Muscle layer of duodenum (tissue), 2 donors: ENCODE measurements around the gene HSPB6.

Experiments
- H3K27ac ChIP-seq: one replicate; pipeline ENCODE4 v1.7.0; 2013; ENCODE audit warnings: mild to moderate bottlenecking, low read length
- H3K27me3 ChIP-seq: one replicate; pipeline ENCODE4 v1.7.0; 2013; ENCODE audit warnings: low read depth, mild to moderate bottlenecking, control low read depth, low read length
- H3K36me3 ChIP-seq, 2 donors: one replicate each; pipeline ENCODE4 v1.7.0; 2013; ENCODE audit warnings: low read length in 2 of 2, control low read depth in 1 of 2, mild to moderate bottlenecking in 1 of 2; ENCODE audit not compliant: insufficient read depth in 2 of 2, control insufficient read depth in 1 of 2
- H3K4me1 ChIP-seq, 2 donors: one replicate each; pipeline ENCODE4 v1.7.0; 2013; ENCODE audit warnings: low read length in 2 of 2, mild to moderate bottlenecking in 2 of 2, control low read depth in 1 of 2, moderate library complexity in 1 of 2; ENCODE audit not compliant: insufficient read depth in 2 of 2, control insufficient read depth in 1 of 2
- H3K4me3 ChIP-seq, 2 donors: one replicate each; pipeline ENCODE4 v1.7.0; 2013; ENCODE audit warnings: low read length in 2 of 2, low read depth in 1 of 2, mild to moderate bottlenecking in 1 of 2
- H3K9me3 ChIP-seq, 2 donors: one replicate each; pipeline ENCODE4 v1.7.0; 2013; ENCODE audit warnings: low read length in 2 of 2, control low read depth in 1 of 2, mild to moderate bottlenecking in 1 of 2; ENCODE audit not compliant: control insufficient read depth in 1 of 2
- donor health status: healthy.

Gene HSPB6

GRCh38 chr19:35715981-35716800 is 40.6 kb downstream of the HSPB6 start:
- Histone ChIP-seq H3K9me3 (no peaks in the 10 kb centered on the region), H3K27ac (peak overlapping the region; percentile 75), H3K36me3 (peaks cover 5 to 7% of the 10 kb centered on the region in 2 donors), H3K4me1 (peaks cover 12 to 26% of the 10 kb centered on the region in 2 donors), H3K4me3 (peak overlapping the region; percentile 76 to 97), H3K27me3 (no peaks in the 10 kb centered on the region)

GRCh38 chr19:35715355-35715809 is 41.4 kb downstream of the HSPB6 start:
- H3K4me3 ChIP-seq, result no peak overlapping the region
- no peak overlapping the region for H3K27ac ChIP-seq
- H3K9me3 ChIP-seq, result no peaks in the 10 kb centered on the region
- H3K27me3 ChIP-seq, result no peaks in the 10 kb centered on the region
- H3K36me3 ChIP-seq, result peaks cover 5 to 7% of the 10 kb centered on the region in 2 donors
- H3K4me1 ChIP-seq, result peaks cover 12 to 26% of the 10 kb centered on the region in 2 donors

GRCh38 chr19:35714601-35715354 is 42.1 kb downstream of the HSPB6 start:
- Histone ChIP-seq H3K4me3 (no peak overlapping the region), H3K4me1 (peaks cover 12 to 23% of the 10 kb centered on the region in 2 donors), H3K27me3 (no peaks in the 10 kb centered on the region)

GRCh38 chr19:35713904-35714495 is 42.8 kb downstream of the HSPB6 start:
- H3K9me3 ChIP-seq, result no peaks in the 10 kb centered on the region
- H3K36me3 ChIP-seq, result no peaks in the 10 kb centered on the region
- H3K4me1 ChIP-seq, result peaks cover 7 to 15% of the 10 kb centered on the region in 2 donors
- no peak overlapping the region for H3K4me3 ChIP-seq
- H3K27me3 ChIP-seq, result no peaks in the 10 kb centered on the region
- no peak overlapping the region for H3K27ac ChIP-seq

More at GRCh38 chr19:35714601-35715354, 42.1 kb downstream of the HSPB6 start:
- Histone ChIP-seq H3K36me3 (peaks cover 0 to 1% of the 10 kb centered on the region in 2 donors), H3K27ac (no peak overlapping the region), H3K9me3 (no peaks in the 10 kb centered on the region)

GRCh38 chr19:35713506-35713850 is 43.4 kb downstream of the HSPB6 start:
- peaks cover 5 to 10% of the 10 kb centered on the region in 2 donors for H3K4me1 ChIP-seq
- no peak overlapping the region for H3K4me3 ChIP-seq
- no peaks in the 10 kb centered on the region for H3K9me3 ChIP-seq
- no peaks in the 10 kb centered on the region for H3K27me3 ChIP-seq
- H3K27ac ChIP-seq, result no peak overlapping the region
- H3K36me3 ChIP-seq, result no peaks in the 10 kb centered on the region

- peaks cover 5 to 8% of the 10 kb centered on the region in 2 donors for H3K4me1 ChIP-seq
- no peaks in the 10 kb centered on the region for H3K36me3 ChIP-seq
- no peak overlapping the region for H3K27ac ChIP-seq
- no peaks in the 10 kb centered on the region for H3K27me3 ChIP-seq
- H3K4me3 ChIP-seq, result no peak overlapping the region
- H3K9me3 ChIP-seq, result no peaks in the 10 kb centered on the region
These were observed 44.0 kb downstream of the HSPB6 start for GRCh38 chr19:35712567-35713505.

GRCh38 chr19:35710784-35711723 is 45.8 kb downstream of the HSPB6 start:
- Histone ChIP-seq H3K27me3 (no peaks in the 10 kb centered on the region), H3K9me3 (no peaks in the 10 kb centered on the region), H3K4me1 (peaks cover 5 to 6% of the 10 kb centered on the region in 2 donors), H3K4me3 (no peak overlapping the region), H3K27ac (no peak overlapping the region), H3K36me3 (no peaks in the 10 kb centered on the region)

- H3K4me1 ChIP-seq, result no peaks in the 10 kb centered on the region
- H3K36me3 ChIP-seq, result no peaks in the 10 kb centered on the region
- no peak overlapping the region for H3K27ac ChIP-seq
- no peak overlapping the region for H3K4me3 ChIP-seq
- no peaks in the 10 kb centered on the region for H3K27me3 ChIP-seq
- no peaks in the 10 kb centered on the region for H3K9me3 ChIP-seq
These were observed 48.4 kb downstream of the HSPB6 start for GRCh38 chr19:35708391-35708790.
